Panc1 (cell line): ENCODE results near the gene VSIR.

Experiments
- POLR2AphosphoS5 ChIP-seq: IDR thresholded peaks from 2 replicates; pipeline ENCODE4 v1.6.1; 2012; ENCODE audit warnings: mild to moderate bottlenecking, low read depth, low read length, moderate library complexity
- TF ChIP-seq, protein P1 (sequence below): fragments of 450-650 bp; IDR thresholded peaks from 2 replicates; pipeline ENCODE4 v1.5.1; 2017; ENCODE audit warnings: mild to moderate bottlenecking
- TF ChIP-seq, protein P2 (sequence below), 2 experiments: IDR thresholded peaks; 2 replicates each; pipeline ENCODE4 v1.6.1; 2011 to 2012; ENCODE audit warnings: low read depth in 2 of 2, control low read depth in 1 of 2, low read length in 1 of 2, mild to moderate bottlenecking in 1 of 2, moderate library complexity in 1 of 2; ENCODE audit not compliant: insufficient read depth in 1 of 2

DNA sequence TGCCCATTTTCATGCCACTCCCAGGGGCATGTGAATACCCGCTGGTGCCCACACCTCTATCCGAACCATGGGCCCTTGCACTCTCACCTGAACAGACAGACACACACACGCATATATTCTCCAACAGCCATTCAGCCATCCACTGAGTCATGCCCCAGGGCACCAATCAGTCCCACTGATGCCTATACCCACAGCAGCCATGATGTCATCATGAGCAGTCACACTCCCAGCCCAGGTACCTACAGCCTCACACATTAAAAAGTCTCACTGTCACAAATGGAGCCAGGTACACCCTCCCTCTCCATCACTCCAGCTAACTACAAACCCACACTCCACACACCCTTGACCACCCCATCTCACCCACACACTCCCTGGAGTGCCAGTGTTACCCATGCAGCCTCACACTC is 12.2 kb downstream of the VSIR start:
- TF ChIP-seq, protein P1, sequence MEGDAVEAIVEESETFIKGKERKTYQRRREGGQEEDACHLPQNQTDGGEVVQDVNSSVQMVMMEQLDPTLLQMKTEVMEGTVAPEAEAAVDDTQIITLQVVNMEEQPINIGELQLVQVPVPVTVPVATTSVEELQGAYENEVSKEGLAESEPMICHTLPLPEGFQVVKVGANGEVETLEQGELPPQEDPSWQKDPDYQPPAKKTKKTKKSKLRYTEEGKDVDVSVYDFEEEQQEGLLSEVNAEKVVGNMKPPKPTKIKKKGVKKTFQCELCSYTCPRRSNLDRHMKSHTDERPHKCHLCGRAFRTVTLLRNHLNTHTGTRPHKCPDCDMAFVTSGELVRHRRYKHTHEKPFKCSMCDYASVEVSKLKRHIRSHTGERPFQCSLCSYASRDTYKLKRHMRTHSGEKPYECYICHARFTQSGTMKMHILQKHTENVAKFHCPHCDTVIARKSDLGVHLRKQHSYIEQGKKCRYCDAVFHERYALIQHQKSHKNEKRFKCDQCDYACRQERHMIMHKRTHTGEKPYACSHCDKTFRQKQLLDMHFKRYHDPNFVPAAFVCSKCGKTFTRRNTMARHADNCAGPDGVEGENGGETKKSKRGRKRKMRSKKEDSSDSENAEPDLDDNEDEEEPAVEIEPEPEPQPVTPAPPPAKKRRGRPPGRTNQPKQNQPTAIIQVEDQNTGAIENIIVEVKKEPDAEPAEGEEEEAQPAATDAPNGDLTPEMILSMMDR: no peak
- TF ChIP-seq, protein P2, sequence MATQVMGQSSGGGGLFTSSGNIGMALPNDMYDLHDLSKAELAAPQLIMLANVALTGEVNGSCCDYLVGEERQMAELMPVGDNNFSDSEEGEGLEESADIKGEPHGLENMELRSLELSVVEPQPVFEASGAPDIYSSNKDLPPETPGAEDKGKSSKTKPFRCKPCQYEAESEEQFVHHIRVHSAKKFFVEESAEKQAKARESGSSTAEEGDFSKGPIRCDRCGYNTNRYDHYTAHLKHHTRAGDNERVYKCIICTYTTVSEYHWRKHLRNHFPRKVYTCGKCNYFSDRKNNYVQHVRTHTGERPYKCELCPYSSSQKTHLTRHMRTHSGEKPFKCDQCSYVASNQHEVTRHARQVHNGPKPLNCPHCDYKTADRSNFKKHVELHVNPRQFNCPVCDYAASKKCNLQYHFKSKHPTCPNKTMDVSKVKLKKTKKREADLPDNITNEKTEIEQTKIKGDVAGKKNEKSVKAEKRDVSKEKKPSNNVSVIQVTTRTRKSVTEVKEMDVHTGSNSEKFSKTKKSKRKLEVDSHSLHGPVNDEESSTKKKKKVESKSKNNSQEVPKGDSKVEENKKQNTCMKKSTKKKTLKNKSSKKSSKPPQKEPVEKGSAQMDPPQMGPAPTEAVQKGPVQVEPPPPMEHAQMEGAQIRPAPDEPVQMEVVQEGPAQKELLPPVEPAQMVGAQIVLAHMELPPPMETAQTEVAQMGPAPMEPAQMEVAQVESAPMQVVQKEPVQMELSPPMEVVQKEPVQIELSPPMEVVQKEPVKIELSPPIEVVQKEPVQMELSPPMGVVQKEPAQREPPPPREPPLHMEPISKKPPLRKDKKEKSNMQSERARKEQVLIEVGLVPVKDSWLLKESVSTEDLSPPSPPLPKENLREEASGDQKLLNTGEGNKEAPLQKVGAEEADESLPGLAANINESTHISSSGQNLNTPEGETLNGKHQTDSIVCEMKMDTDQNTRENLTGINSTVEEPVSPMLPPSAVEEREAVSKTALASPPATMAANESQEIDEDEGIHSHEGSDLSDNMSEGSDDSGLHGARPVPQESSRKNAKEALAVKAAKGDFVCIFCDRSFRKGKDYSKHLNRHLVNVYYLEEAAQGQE (IDR thresholded peaks at IDR 0.05; ENCODE audit: insufficient read depth in 1 of 2, low read depth in 2 of 2, low read length in 1 of 2): no peak
- TF ChIP-seq POLR2AphosphoS5: no peak
